HEK293 (cell line): ENCODE data around the gene CDC42EP1.

Source experiments
- BCL11A ChIP-seq: fragments of 450-650 bp; formaldehyde crosslinking; IDR thresholded peaks from 2 replicates; pipeline ENCODE4 v1.5.1; 2016; ENCODE audit warnings: low read depth, missing biosample characterization, missing genetic modification characterization
- KLF8 ChIP-seq: fragments of 450-650 bp; formaldehyde crosslinking; IDR thresholded peaks from 2 replicates; pipeline ENCODE4 v1.5.1; 2016; ENCODE audit warnings: missing biosample characterization, missing genetic modification characterization
- SCRT1 ChIP-seq: fragments of 450-650 bp; formaldehyde crosslinking; IDR thresholded peaks from 2 replicates; pipeline ENCODE4 v1.5.1; 2016; ENCODE audit warnings: missing biosample characterization, missing genetic modification characterization, borderline replicate concordance
- SP7 ChIP-seq: fragments of 450-650 bp; formaldehyde crosslinking; IDR thresholded peaks from 2 replicates; pipeline ENCODE4 v1.5.1; 2016; ENCODE audit warnings: missing biosample characterization, missing genetic modification characterization
- ZBTB17 ChIP-seq: fragments of 450-650 bp; formaldehyde crosslinking; IDR thresholded peaks from 2 replicates; pipeline ENCODE4 v1.5.1; 2016; ENCODE audit warnings: missing biosample characterization, missing genetic modification characterization
- ZNF121 ChIP-seq: fragments of 450-650 bp; formaldehyde crosslinking; IDR thresholded peaks from 2 replicates; pipeline ENCODE4 v1.5.1; 2016; ENCODE audit warnings: missing biosample characterization, missing genetic modification characterization
- ZNF155 ChIP-seq: fragments of 450-650 bp; formaldehyde crosslinking; IDR thresholded peaks from 2 replicates; pipeline ENCODE4 v1.5.1; 2016; ENCODE audit warnings: missing biosample characterization, missing genetic modification characterization
- ZNF184 ChIP-seq: fragments of 450-650 bp; IDR thresholded peaks from 2 replicates; pipeline ENCODE4 v1.5.1; 2018; ENCODE audit warnings: missing biosample characterization, mild to moderate bottlenecking, missing genetic modification characterization
- ZNF214 ChIP-seq: fragments of 450-650 bp; formaldehyde crosslinking; IDR thresholded peaks from 2 replicates; pipeline ENCODE4 v1.5.1; 2017; ENCODE audit warnings: missing biosample characterization, mild to moderate bottlenecking, missing genetic modification characterization, borderline replicate concordance
- ZNF335 ChIP-seq: fragments of 450-650 bp; formaldehyde crosslinking; conservative IDR thresholded peaks from 2 replicates; pipeline ENCODE4 v1.5.1; 2016; ENCODE audit warnings: missing biosample characterization, missing genetic modification characterization
- ZNF560 ChIP-seq: fragments of 450-650 bp; formaldehyde crosslinking; IDR thresholded peaks from 2 replicates; pipeline ENCODE4 v1.5.1; 2017; ENCODE audit warnings: missing biosample characterization, missing genetic modification characterization, borderline replicate concordance
- ZNF600 ChIP-seq: fragments of 450-650 bp; formaldehyde crosslinking; IDR thresholded peaks from 2 replicates; pipeline ENCODE4 v1.5.1; 2016; ENCODE audit warnings: missing biosample characterization, missing genetic modification characterization
- ZNF624 ChIP-seq: fragments of 450-650 bp; formaldehyde crosslinking; IDR thresholded peaks from 2 replicates; pipeline ENCODE4 v1.5.1; 2017; ENCODE audit warnings: missing biosample characterization, missing genetic modification characterization
- ZNF670 ChIP-seq: fragments of 450-650 bp; formaldehyde crosslinking; IDR thresholded peaks from 2 replicates; pipeline ENCODE4 v1.5.1; 2016; ENCODE audit warnings: missing biosample characterization, missing genetic modification characterization, low read depth
- ZNF677 ChIP-seq: fragments of 450-650 bp; IDR thresholded peaks from 2 replicates; pipeline ENCODE4 v1.5.0; 2018; ENCODE audit warnings: missing biosample characterization, mild to moderate bottlenecking, missing genetic modification characterization, moderate library complexity
- ZNF701 ChIP-seq: fragments of 450-650 bp; formaldehyde crosslinking; IDR thresholded peaks from 2 replicates; pipeline ENCODE4 v1.5.1; 2016; ENCODE audit warnings: missing biosample characterization, missing genetic modification characterization
- ZNF776 ChIP-seq: fragments of 450-650 bp; formaldehyde crosslinking; IDR thresholded peaks from 2 replicates; pipeline ENCODE4 v1.5.0; 2017; ENCODE audit warnings: missing biosample characterization, missing genetic modification characterization, borderline replicate concordance
- ZNF791 ChIP-seq: fragments of 450-650 bp; formaldehyde crosslinking; IDR thresholded peaks from 2 replicates; pipeline ENCODE4 v1.5.1; 2016; ENCODE audit warnings: missing biosample characterization, missing genetic modification characterization
- TF ChIP-seq, protein P1 (sequence below): fragments of 450-650 bp; formaldehyde crosslinking; IDR thresholded peaks from 2 replicates; pipeline ENCODE4 v1.5.1; 2016; ENCODE audit warnings: missing biosample characterization, missing genetic modification characterization
- TF ChIP-seq, protein P2 (sequence below): fragments of 450-650 bp; formaldehyde crosslinking; IDR thresholded peaks from 2 replicates; pipeline ENCODE4 v1.5.1; 2016; ENCODE audit warnings: missing biosample characterization, missing genetic modification characterization, borderline replicate concordance
- TF ChIP-seq, protein P3 (sequence below): fragments of 450-650 bp; formaldehyde crosslinking; IDR thresholded peaks from 2 replicates; pipeline ENCODE4 v1.5.1; 2016; ENCODE audit warnings: missing biosample characterization, missing genetic modification characterization
- TF ChIP-seq, protein P4 (sequence below): fragments of 450-650 bp; formaldehyde crosslinking; IDR thresholded peaks from 2 replicates; pipeline ENCODE4 v1.5.1; 2016; ENCODE audit warnings: missing biosample characterization, missing genetic modification characterization
- TF ChIP-seq, protein P5 (sequence below): fragments of 450-650 bp; formaldehyde crosslinking; IDR thresholded peaks from 2 replicates; pipeline ENCODE4 v1.5.1; 2016; ENCODE audit warnings: missing biosample characterization, missing genetic modification characterization, low read depth
- TF ChIP-seq, protein P6 (sequence below): fragments of 450-650 bp; formaldehyde crosslinking; IDR thresholded peaks from 2 replicates; pipeline ENCODE4 v1.5.1; 2016; ENCODE audit warnings: missing biosample characterization, missing genetic modification characterization, low read depth

CDC42EP1 gene

DNA sequence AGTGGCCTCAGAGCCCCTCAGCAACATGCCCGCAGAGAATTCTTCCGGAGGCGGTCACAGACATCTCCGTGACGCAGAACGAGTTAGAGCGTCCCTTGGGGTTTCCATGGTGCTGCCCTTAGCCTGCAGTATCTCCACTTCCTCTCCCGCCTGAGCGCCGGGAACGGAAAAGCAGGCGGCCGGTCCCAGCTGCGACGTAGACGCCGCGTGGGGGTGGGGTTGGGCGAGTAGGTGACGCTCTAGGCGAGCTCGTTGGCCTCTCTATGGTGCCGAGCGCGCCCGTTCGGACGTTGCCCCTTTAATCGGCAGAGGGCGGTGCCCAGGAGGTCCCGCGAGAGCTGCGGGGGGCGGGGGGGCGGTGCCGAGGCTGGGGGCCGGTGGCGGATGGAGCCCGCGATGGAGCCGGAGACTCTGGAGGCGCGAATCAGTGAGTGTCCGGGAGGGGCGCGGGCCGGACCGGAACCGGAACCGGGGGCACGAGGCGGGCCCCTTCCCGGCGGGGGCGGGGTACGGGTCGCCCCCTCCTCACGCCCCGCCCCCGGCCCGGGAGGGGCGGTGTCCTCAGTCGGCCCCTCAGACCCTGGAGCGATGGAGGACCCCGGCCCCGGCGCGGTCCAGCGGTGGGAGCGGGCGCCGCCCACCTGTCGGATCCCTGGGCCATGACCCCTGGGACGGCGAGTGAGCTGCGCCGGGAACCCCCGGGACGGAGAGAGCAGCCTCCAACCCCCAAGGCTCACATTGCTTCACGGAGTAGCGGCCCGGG, 48.4 kb downstream of the CDC42EP1 start, which contains the start of gene GGA1 (continued):
- no peak for TF ChIP-seq ZNF701 (tag by site-specific recombination)
- no peak for TF ChIP-seq ZNF600 (tag by site-specific recombination)
- TF ChIP-seq, protein P1, sequence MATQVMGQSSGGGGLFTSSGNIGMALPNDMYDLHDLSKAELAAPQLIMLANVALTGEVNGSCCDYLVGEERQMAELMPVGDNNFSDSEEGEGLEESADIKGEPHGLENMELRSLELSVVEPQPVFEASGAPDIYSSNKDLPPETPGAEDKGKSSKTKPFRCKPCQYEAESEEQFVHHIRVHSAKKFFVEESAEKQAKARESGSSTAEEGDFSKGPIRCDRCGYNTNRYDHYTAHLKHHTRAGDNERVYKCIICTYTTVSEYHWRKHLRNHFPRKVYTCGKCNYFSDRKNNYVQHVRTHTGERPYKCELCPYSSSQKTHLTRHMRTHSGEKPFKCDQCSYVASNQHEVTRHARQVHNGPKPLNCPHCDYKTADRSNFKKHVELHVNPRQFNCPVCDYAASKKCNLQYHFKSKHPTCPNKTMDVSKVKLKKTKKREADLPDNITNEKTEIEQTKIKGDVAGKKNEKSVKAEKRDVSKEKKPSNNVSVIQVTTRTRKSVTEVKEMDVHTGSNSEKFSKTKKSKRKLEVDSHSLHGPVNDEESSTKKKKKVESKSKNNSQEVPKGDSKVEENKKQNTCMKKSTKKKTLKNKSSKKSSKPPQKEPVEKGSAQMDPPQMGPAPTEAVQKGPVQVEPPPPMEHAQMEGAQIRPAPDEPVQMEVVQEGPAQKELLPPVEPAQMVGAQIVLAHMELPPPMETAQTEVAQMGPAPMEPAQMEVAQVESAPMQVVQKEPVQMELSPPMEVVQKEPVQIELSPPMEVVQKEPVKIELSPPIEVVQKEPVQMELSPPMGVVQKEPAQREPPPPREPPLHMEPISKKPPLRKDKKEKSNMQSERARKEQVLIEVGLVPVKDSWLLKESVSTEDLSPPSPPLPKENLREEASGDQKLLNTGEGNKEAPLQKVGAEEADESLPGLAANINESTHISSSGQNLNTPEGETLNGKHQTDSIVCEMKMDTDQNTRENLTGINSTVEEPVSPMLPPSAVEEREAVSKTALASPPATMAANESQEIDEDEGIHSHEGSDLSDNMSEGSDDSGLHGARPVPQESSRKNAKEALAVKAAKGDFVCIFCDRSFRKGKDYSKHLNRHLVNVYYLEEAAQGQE (tag by site-specific recombination): no peak
- TF ChIP-seq, protein P2, sequence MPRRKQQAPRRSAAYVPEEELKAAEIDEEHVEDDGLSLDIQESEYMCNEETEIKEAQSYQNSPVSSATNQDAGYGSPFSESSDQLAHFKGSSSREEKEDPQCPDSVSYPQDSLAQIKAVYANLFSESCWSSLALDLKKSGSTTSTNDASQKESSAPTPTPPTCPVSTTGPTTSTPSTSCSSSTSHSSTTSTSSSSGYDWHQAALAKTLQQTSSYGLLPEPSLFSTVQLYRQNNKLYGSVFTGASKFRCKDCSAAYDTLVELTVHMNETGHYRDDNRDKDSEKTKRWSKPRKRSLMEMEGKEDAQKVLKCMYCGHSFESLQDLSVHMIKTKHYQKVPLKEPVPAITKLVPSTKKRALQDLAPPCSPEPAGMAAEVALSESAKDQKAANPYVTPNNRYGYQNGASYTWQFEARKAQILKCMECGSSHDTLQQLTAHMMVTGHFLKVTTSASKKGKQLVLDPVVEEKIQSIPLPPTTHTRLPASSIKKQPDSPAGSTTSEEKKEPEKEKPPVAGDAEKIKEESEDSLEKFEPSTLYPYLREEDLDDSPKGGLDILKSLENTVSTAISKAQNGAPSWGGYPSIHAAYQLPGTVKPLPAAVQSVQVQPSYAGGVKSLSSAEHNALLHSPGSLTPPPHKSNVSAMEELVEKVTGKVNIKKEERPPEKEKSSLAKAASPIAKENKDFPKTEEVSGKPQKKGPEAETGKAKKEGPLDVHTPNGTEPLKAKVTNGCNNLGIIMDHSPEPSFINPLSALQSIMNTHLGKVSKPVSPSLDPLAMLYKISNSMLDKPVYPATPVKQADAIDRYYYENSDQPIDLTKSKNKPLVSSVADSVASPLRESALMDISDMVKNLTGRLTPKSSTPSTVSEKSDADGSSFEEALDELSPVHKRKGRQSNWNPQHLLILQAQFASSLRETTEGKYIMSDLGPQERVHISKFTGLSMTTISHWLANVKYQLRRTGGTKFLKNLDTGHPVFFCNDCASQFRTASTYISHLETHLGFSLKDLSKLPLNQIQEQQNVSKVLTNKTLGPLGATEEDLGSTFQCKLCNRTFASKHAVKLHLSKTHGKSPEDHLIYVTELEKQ (tag by site-specific recombination): no peak
- TF ChIP-seq KLF8 (tag by site-specific recombination): peak; percentile 98
- peak; percentile 96 for TF ChIP-seq ZNF335 (tag by site-specific recombination)
- TF ChIP-seq, protein P3, sequence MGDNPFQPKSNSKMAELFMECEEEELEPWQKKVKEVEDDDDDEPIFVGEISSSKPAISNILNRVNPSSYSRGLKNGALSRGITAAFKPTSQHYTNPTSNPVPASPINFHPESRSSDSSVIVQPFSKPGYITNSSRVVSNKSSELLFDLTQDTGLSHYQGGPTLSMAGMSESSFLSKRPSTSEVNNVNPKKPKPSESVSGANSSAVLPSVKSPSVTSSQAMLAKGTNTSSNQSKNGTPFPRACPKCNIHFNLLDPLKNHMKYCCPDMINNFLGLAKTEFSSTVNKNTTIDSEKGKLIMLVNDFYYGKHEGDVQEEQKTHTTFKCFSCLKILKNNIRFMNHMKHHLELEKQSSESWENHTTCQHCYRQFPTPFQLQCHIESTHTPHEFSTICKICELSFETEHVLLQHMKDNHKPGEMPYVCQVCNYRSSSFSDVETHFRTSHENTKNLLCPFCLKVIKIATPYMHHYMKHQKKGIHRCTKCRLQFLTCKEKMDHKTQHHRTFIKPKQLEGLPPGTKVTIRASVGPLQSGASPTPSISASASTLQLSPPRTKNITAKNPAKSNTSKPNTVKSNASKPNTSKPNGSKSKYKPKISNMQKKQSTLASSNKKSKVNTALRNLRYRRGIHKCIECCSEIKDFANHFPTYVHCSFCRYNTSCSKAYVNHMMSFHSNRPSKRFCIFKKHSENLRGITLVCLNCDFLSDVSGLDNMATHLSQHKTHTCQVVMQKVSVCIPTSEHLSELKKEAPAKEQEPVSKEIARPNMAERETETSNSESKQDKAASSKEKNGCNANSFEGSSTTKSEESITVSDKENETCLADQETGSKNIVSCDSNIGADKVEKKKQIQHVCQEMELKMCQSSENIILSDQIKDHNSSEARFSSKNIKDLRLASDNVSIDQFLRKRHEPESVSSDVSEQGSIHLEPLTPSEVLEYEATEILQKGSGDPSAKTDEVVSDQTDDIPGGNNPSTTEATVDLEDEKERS: no peak
- TF ChIP-seq, protein P4, sequence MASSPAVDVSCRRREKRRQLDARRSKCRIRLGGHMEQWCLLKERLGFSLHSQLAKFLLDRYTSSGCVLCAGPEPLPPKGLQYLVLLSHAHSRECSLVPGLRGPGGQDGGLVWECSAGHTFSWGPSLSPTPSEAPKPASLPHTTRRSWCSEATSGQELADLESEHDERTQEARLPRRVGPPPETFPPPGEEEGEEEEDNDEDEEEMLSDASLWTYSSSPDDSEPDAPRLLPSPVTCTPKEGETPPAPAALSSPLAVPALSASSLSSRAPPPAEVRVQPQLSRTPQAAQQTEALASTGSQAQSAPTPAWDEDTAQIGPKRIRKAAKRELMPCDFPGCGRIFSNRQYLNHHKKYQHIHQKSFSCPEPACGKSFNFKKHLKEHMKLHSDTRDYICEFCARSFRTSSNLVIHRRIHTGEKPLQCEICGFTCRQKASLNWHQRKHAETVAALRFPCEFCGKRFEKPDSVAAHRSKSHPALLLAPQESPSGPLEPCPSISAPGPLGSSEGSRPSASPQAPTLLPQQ (tag by site-specific recombination): peak; percentile 100
- no peak for TF ChIP-seq ZNF670 (tag by site-specific recombination)
- TF ChIP-seq ZNF624 (tag by site-specific recombination): no peak
- TF ChIP-seq ZNF776 (tag by site-specific recombination): no peak
- TF ChIP-seq ZNF677 (tag by site-specific recombination): no peak
- TF ChIP-seq ZNF184: no peak
- TF ChIP-seq ZNF560 (tag by site-specific recombination): no peak
- TF ChIP-seq SCRT1: no peak; the same call in 1 of the 2 replicates
- TF ChIP-seq BCL11A (tag by site-specific recombination): peak; percentile 20; the same call in 1 of the 2 replicates
- TF ChIP-seq ZNF155: no peak
- TF ChIP-seq ZNF214 (tag by site-specific recombination): no peak
- TF ChIP-seq, protein P5, sequence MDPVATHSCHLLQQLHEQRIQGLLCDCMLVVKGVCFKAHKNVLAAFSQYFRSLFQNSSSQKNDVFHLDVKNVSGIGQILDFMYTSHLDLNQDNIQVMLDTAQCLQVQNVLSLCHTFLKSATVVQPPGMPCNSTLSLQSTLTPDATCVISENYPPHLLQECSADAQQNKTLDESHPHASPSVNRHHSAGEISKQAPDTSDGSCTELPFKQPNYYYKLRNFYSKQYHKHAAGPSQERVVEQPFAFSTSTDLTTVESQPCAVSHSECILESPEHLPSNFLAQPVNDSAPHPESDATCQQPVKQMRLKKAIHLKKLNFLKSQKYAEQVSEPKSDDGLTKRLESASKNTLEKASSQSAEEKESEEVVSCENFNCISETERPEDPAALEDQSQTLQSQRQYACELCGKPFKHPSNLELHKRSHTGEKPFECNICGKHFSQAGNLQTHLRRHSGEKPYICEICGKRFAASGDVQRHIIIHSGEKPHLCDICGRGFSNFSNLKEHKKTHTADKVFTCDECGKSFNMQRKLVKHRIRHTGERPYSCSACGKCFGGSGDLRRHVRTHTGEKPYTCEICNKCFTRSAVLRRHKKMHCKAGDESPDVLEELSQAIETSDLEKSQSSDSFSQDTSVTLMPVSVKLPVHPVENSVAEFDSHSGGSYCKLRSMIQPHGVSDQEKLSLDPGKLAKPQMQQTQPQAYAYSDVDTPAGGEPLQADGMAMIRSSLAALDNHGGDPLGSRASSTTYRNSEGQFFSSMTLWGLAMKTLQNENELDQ (tag by site-specific recombination): no peak
- peak; percentile 73 for TF ChIP-seq ZBTB17
- TF ChIP-seq ZNF121 (tag by site-specific recombination): no peak
- TF ChIP-seq, protein P6, sequence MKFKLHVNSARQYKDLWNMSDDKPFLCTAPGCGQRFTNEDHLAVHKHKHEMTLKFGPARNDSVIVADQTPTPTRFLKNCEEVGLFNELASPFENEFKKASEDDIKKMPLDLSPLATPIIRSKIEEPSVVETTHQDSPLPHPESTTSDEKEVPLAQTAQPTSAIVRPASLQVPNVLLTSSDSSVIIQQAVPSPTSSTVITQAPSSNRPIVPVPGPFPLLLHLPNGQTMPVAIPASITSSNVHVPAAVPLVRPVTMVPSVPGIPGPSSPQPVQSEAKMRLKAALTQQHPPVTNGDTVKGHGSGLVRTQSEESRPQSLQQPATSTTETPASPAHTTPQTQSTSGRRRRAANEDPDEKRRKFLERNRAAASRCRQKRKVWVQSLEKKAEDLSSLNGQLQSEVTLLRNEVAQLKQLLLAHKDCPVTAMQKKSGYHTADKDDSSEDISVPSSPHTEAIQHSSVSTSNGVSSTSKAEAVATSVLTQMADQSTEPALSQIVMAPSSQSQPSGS (tag by site-specific recombination): no peak
- no peak for TF ChIP-seq ZNF791
- peak; percentile 80 for TF ChIP-seq SP7
